GM18907 (cell line): ENCODE measurements around the gene RAD23B.
"Not testable (repeated sequence)": the region's sequence is repeated elsewhere in the genome, so short reads cannot be mapped to it uniquely, and the experiment has no call there.

Experiments
- ATAC-seq: cut with Tn5 transposase; IDR thresholded peaks from one replicate; pipeline ENCODE4 v1.9.1; 2021; ENCODE audit warnings: mild to moderate bottlenecking, moderate library complexity; ENCODE audit not compliant: unreplicated experiment

RAD23B gene

GRCh38 chr9:107292821-107293542, 9.9 kb downstream of the RAD23B start:
- ATAC-seq = no peak

GRCh38 chr9:107293543-107294085, 10.5 kb downstream of the RAD23B start:
- no peak for ATAC-seq

GRCh38 chr9:107294756-107295155, 11.7 kb downstream of the RAD23B start:
- ATAC-seq = no peak

- ATAC-seq = no peak
Measured at GRCh38 chr9:107295995-107296394, 12.9 kb downstream of the RAD23B start.

- not testable (repeated sequence) for ATAC-seq
Measured at GRCh38 chr9:107296592-107296991, 13.5 kb downstream of the RAD23B start.

- ATAC-seq = no peak
Measured at GRCh38 chr9:107299437-107299836, 16.4 kb downstream of the RAD23B start.

- no peak for ATAC-seq
Measured at GRCh38 chr9:107306308-107306707, 23.2 kb downstream of the RAD23B start.

GRCh38 chr9:107307331-107307730, 24.3 kb downstream of the RAD23B start:
- no peak for ATAC-seq

- ATAC-seq = no peak
Measured at GRCh38 chr9:107308461-107308860, 25.4 kb downstream of the RAD23B start.

GRCh38 chr9:107309271-107309670, 26.2 kb downstream of the RAD23B start:
- peak; percentile 94 for ATAC-seq

GRCh38 chr9:107312376-107313050, 29.4 kb downstream of the RAD23B start:
- ATAC-seq = no peak

- no peak for ATAC-seq
Measured at GRCh38 chr9:107313555-107314096, 30.5 kb downstream of the RAD23B start.

- ATAC-seq = no peak
Measured at GRCh38 chr9:107314763-107315162, 31.7 kb downstream of the RAD23B start.

GRCh38 chr9:107316795-107317661, 33.9 kb downstream of the RAD23B start:
- no peak for ATAC-seq

GRCh38 chr9:107322643-107323042, 39.6 kb downstream of the RAD23B start:
- no peak for ATAC-seq

GRCh38 chr9:107323836-107324585, 40.9 kb downstream of the RAD23B start:
- ATAC-seq = no peak

GRCh38 chr9:107325842-107326241, 42.8 kb downstream of the RAD23B start:
- no peak for ATAC-seq

GRCh38 chr9:107328510-107328909, 45.4 kb downstream of the RAD23B start:
- no peak for ATAC-seq

GRCh38 chr9:107330420-107330819, 47.3 kb downstream of the RAD23B start:
- no peak for ATAC-seq

- ATAC-seq = no peak
Measured at GRCh38 chr9:107332883-107333282, 49.8 kb downstream of the RAD23B start.
